Transverse colon (tissue), 4 donors: ENCODE data around the gene TSTD2. TPM values are rescaled to one million over a fixed set of nuclear protein-coding genes. Genes with fewer than 3 reads are reported as not detected.
"Not testable (repeated sequence)": the region's sequence is repeated elsewhere in the genome, so short reads cannot be mapped to it uniquely, and the experiment has no call there.

Experiments
- DNase-seq: peaks from one replicate; pipeline ENCODE4 v3.0.0-alpha.2; 2019
- H3K27ac ChIP-seq, 4 donors: fragments of 200-600 bp; sonication (generic); 2 replicates each; pipeline ENCODE4 v1.5.1; 2016 to 2018; ENCODE audit warnings: inconsistent platforms in 4 of 4
- H3K27me3 ChIP-seq: fragments of 200-600 bp; sonication (generic); 2 replicates; pipeline ENCODE4 v1.5.1; 2017; ENCODE audit warnings: inconsistent platforms
- H3K36me3 ChIP-seq, 4 donors: fragments of 200-600 bp; sonication (generic); 2 replicates each; pipeline ENCODE4 v1.5.1; 2017 to 2019; ENCODE audit warnings: inconsistent platforms in 4 of 4
- H3K4me1 ChIP-seq, 4 donors: fragments of 200-600 bp; sonication (generic); 2 replicates each; pipeline ENCODE4 v1.5.1; 2017 to 2020; ENCODE audit warnings: inconsistent platforms in 4 of 4
- H3K4me3 ChIP-seq, 4 donors: fragments of 200-600 bp; sonication (generic); 1 replicate in 1 of 4; 2 replicates in 3 of 4; pipeline versions ENCODE4 v1.5.1 to v1.6.1; 2017 to 2019; ENCODE audit warnings: inconsistent platforms in 4 of 4
- H3K9me3 ChIP-seq, 2 donors: fragments of 200-600 bp; sonication (generic); 2 replicates each; pipeline ENCODE4 v1.5.1; 2017 to 2019; ENCODE audit warnings: inconsistent platforms in 2 of 2
- CTCF ChIP-seq, 5 experiments: fragments of 200-600 bp in 3 of 5; fragments of 450-650 bp in 2 of 5; sonication (generic) in 3 of 5; IDR thresholded peaks; 1 replicate in 2 of 5; 2 replicates in 3 of 5; pipeline ENCODE4 v1.5.1; 2016 to 2017; ENCODE audit warnings: antibody characterized with exemption in 5 of 5, inconsistent platforms in 3 of 5, mild to moderate bottlenecking in 2 of 5, moderate library complexity in 1 of 5
- EP300 ChIP-seq: sonication (generic); formaldehyde crosslinking; IDR thresholded peaks from one replicate; pipeline ENCODE4 v1.6.1; 2017; ENCODE audit warnings: antibody characterized with exemption, low read depth
- POLR2A ChIP-seq: fragments of 450-650 bp; IDR thresholded peaks from one replicate; pipeline ENCODE4 v1.6.1; 2016; ENCODE audit warnings: antibody characterized with exemption, mild to moderate bottlenecking, moderate library complexity
- POLR2AphosphoS5 ChIP-seq, 3 donors: sonication (generic); formaldehyde crosslinking; IDR thresholded peaks; one replicate each; pipeline ENCODE4 v1.6.1; 2016; ENCODE audit warnings: antibody characterized with exemption in 3 of 3
- WGBS, 2 donors: methylation state at CpG; one replicate each; pipeline ENCODE4 v1.1.5; 2018; ENCODE audit warnings: low coverage in 1 of 2; 5-methylcytosine and 5-hydroxymethylcytosine counted together
- in situ Hi-C, 4 donors: fragments of 200-750 bp; cut with MboI; loops; one replicate each; pipeline versions ENCODE4 v1.15.0 to v1.15.1; 2017; ENCODE audit warnings: low sequenced_read_pairs in 3 of 4, low pct_ligation_motif_present in 1 of 4, low pct_unique_long_range_greater_than_20kb in 1 of 4
- intact Hi-C: fragments of 100-400 bp; cut with DNase I; formaldehyde crosslinking; loops from one replicate; pipeline ENCODE4 v1.15.1; 2023; ENCODE audit warnings: low total_unique reads
- total RNA-seq, 4 donors: library from RNA; depleted of rRNA; stranded (reverse); fragments of >200 nt; gene quantifications; one replicate each; pipeline ENCODE4 v1.1.0, GENCODE V29; 2016

TSTD2 gene
- total RNA-seq, 4 donors from 2014 or later = 13.8 to 27.0 (median 20.3) TPM

- no peaks in the 10 kb centered on the region for H3K27me3 ChIP-seq
- no peak overlapping the region for H3K27ac ChIP-seq
- H3K4me1 ChIP-seq = peaks cover 0 to 4% (median 0%) of the 10 kb centered on the region in 4 donors
- no peak overlapping the region for H3K4me3 ChIP-seq
- intact Hi-C loops (no loop called here), in situ Hi-C loops (no loop called here)
- no peaks in the 10 kb centered on the region for H3K36me3 ChIP-seq
- 77 to 91% methylated on average over 6 of the region's 6 CpGs for WGBS, 2 donors
- DNase-seq = no peak
- TF ChIP-seq POLR2AphosphoS5 (IDR thresholded peaks at IDR 0.05) (no peak), CTCF (IDR thresholded peaks at IDR 0.05) (no peak)
- no peaks in the 10 kb centered on the region for H3K9me3 ChIP-seq
These were observed 41.6 kb downstream of the TSTD2 start for GRCh38 chr9:97591535-97591934.

- H3K27ac ChIP-seq, in situ Hi-C loops, H3K4me1 ChIP-seq, intact Hi-C loops, H3K27me3 ChIP-seq, H3K4me3 ChIP-seq, H3K36me3 ChIP-seq, DNase-seq, H3K9me3 ChIP-seq: not testable (repeated sequence)
- 95% methylated on average over 7 of the region's 7 CpGs; no CpG with 5 or more reads in 1 of the 2 donors for WGBS, 2 donors
These were observed 46.3 kb downstream of the TSTD2 start for GRCh38 chr9:97586909-97587308.

GRCh38 chr9:97584778-97585177, 48.4 kb downstream of the TSTD2 start:
- H3K27ac ChIP-seq, H3K4me1 ChIP-seq, DNase-seq, H3K4me3 ChIP-seq, intact Hi-C loops, H3K36me3 ChIP-seq, H3K27me3 ChIP-seq, H3K9me3 ChIP-seq, in situ Hi-C loops: not testable (repeated sequence)
- 67% methylated on average over 1 of the region's 2 CpGs; no CpG with 5 or more reads in 1 of the 2 donors for WGBS, 2 donors

GRCh38 chr9:97581590-97581989, 51.6 kb downstream of the TSTD2 start:
- in situ Hi-C loops = not testable (repeated sequence)

GRCh38 chr9:97579914-97580313, 53.3 kb downstream of the TSTD2 start:
- H3K36me3 ChIP-seq = no peaks in the 10 kb centered on the region
- H3K4me1 ChIP-seq = no peaks in the 10 kb centered on the region
- H3K27me3 ChIP-seq = no peaks in the 10 kb centered on the region
- no peak overlapping the region for H3K27ac ChIP-seq
- DNase-seq = no peak
- TF ChIP-seq POLR2A (no peak), CTCF (IDR thresholded peaks at IDR 0.05) (no peak), EP300 (no peak)
- in situ Hi-C loops (no loop called here), intact Hi-C loops (no loop called here)
- H3K9me3 ChIP-seq = no peaks in the 10 kb centered on the region
- 67 to 73% methylated on average over 1 to 2 of the region's 2 CpGs for WGBS, 2 donors
- no peak overlapping the region for H3K4me3 ChIP-seq

More at GRCh38 chr9:97581590-97581989, 51.6 kb downstream of the TSTD2 start:
- H3K27ac ChIP-seq, intact Hi-C loops, H3K27me3 ChIP-seq, DNase-seq, H3K4me1 ChIP-seq, H3K9me3 ChIP-seq, H3K36me3 ChIP-seq, H3K4me3 ChIP-seq: not testable (repeated sequence)
- WGBS, 2 donors = 100% methylated on average over 1 of the region's 3 CpGs; no CpG with 5 or more reads in 1 of the 2 donors

GRCh38 chr9:97578846-97579245, 54.3 kb downstream of the TSTD2 start:
- no peaks in the 10 kb centered on the region for H3K4me1 ChIP-seq
- in situ Hi-C loops = no loop called here
- intact Hi-C loops = no loop called here
- DNase-seq = no peak
- 83% methylated on average over 4 of the region's 5 CpGs; no CpG with 5 or more reads in 1 of the 2 donors for WGBS, 2 donors
- no peak overlapping the region for H3K27ac ChIP-seq
- H3K9me3 ChIP-seq = no peaks in the 10 kb centered on the region
- TF ChIP-seq POLR2AphosphoS5 (IDR thresholded peaks at IDR 0.05) = no peak
- TF ChIP-seq EP300 = no peak
- TF ChIP-seq POLR2A = no peak
- TF ChIP-seq CTCF (IDR thresholded peaks at IDR 0.05) = no peak
- no peaks in the 10 kb centered on the region for H3K27me3 ChIP-seq
- no peak overlapping the region for H3K4me3 ChIP-seq
- no peaks in the 10 kb centered on the region for H3K36me3 ChIP-seq
